Panc1 (cell line): ENCODE results near the gene FRMD4A. TPM values are rescaled to one million over a fixed set of nuclear protein-coding genes. Genes with fewer than 3 reads are reported as not detected.

ENCODE experiments used
- ATAC-seq: fragments of 200-7000 bp; cut with Tn5 transposase; 2 replicates; pipeline ENCODE4 v1.9.1; 2020; ENCODE audit warnings: mild to moderate bottlenecking, moderate library complexity
- BruUV-seq: library from RNA; stranded (reverse); fragments of 400-500 nt; replicated peaks from 2 replicates; lab custom pipeline; 2021; lab: Mats Ljungman, UMichigan
- CTCF ChIA-PET: fragments of 300-600 bp; sonication (Branson Sonifier 250); formaldehyde crosslinking; loops from one replicate; lab custom pipeline; 2022; ENCODE audit warnings: antibody characterized with exemption; lab: Charles Lee
- POLR2A ChIA-PET: fragments of 300-600 bp; sonication (Branson Sonifier 250); formaldehyde crosslinking; loops from one replicate; lab custom pipeline; 2022; ENCODE audit warnings: antibody characterized with exemption; lab: Charles Lee
- DNase-seq: peaks from one replicate; pipeline ENCODE4 v3.0.0-alpha.2; 2010; ENCODE audit warnings: low read depth, low spot score
- H3K27ac ChIP-seq: 2 replicates; pipeline ENCODE4 v1.5.1; 2011; ENCODE audit warnings: mild to moderate bottlenecking, low read length, inconsistent platforms
- H3K27me3 ChIP-seq: fragments of 200-500 bp; sonication (Bioruptor generic); 2 replicates; pipeline ENCODE4 v1.6.0; 2014; ENCODE audit warnings: low read length, inconsistent platforms; ENCODE audit not compliant: control insufficient read depth, insufficient read depth
- H3K36me3 ChIP-seq: fragments of 200-500 bp; sonication (Bioruptor generic); 2 replicates; pipeline ENCODE4 v1.5.1; 2014; ENCODE audit warnings: inconsistent platforms, mild to moderate bottlenecking, low read length, moderate library complexity; ENCODE audit not compliant: control insufficient read depth, insufficient read depth
- H3K4me1 ChIP-seq: 2 replicates; pipeline ENCODE4 v1.5.1; 2011; ENCODE audit warnings: inconsistent platforms, mild to moderate bottlenecking, low read length, moderate library complexity; ENCODE audit not compliant: control insufficient read depth, insufficient read depth
- H3K4me3 ChIP-seq, 2 experiments: 2 replicates each; pipeline ENCODE4 v1.5.1; 2011 to 2012; ENCODE audit warnings: low read depth in 2 of 2, low read length in 2 of 2, mild to moderate bottlenecking in 2 of 2, inconsistent platforms in 1 of 2, moderate library complexity in 1 of 2
- H3K9me3 ChIP-seq: fragments of 200-500 bp; sonication (Bioruptor generic); 2 replicates; pipeline ENCODE4 v1.5.1; 2014; ENCODE audit warnings: low read depth, mild to moderate bottlenecking, inconsistent platforms, low read length, moderate library complexity; ENCODE audit not compliant: control insufficient read depth, insufficient read depth
- CTCF ChIP-seq: fragments of 450-650 bp; IDR thresholded peaks from 2 replicates; pipeline ENCODE4 v1.5.1; 2017; ENCODE audit warnings: mild to moderate bottlenecking
- POLR2AphosphoS5 ChIP-seq: IDR thresholded peaks from 2 replicates; pipeline ENCODE4 v1.6.1; 2012; ENCODE audit warnings: mild to moderate bottlenecking, low read depth, low read length, moderate library complexity
- REST ChIP-seq, 2 experiments: IDR thresholded peaks; 2 replicates each; pipeline ENCODE4 v1.6.1; 2011 to 2012; ENCODE audit warnings: low read depth in 2 of 2, control low read depth in 1 of 2, low read length in 1 of 2, mild to moderate bottlenecking in 1 of 2, moderate library complexity in 1 of 2; ENCODE audit not compliant: insufficient read depth in 1 of 2
- SIN3A ChIP-seq: IDR thresholded peaks from 2 replicates; pipeline ENCODE4 v1.6.1; 2012; ENCODE audit warnings: low read depth, mild to moderate bottlenecking, low read length, moderate library complexity, borderline replicate concordance; ENCODE audit not compliant: insufficient read depth
- TCF7L2 ChIP-seq: IDR thresholded peaks from 2 replicates; pipeline ENCODE4 v1.6.1; 2011; ENCODE audit warnings: mild to moderate bottlenecking, low read depth, low read length, inconsistent platforms
- in situ Hi-C: cut with HindIII; loops from 2 replicates; pipeline ENCODE4 v1.10.0; 2016; ENCODE audit warnings: low sequenced_read_pairs, low pct_unique_long_range_greater_than_20kb
- intact Hi-C: fragments of 100-400 bp; cut with micrococcal nuclease; formaldehyde crosslinking; loops from one replicate; pipeline ENCODE4 v1.10.0; 2022; ENCODE audit not compliant: unreplicated experiment
- total RNA-seq: library from RNA; stranded (reverse); gene quantifications from one replicate; pipeline ENCODE4 v1.2.1, GENCODE V29; 2021; ENCODE audit not compliant: unreplicated experiment

Gene FRMD4A
- total RNA-seq, 1 experiment from 2014 or later, result 7.1 TPM

GRCh38 chr10:13882119-13882711 is 448.5 kb downstream of the FRMD4A start:
- no peaks in the 10 kb centered on the region for H3K4me1 ChIP-seq
- DNase-seq, result peak; percentile 57
- no peaks in the 10 kb centered on the region for H3K9me3 ChIP-seq
- peak; percentile 68 for ATAC-seq
- intact Hi-C loops (no loop called here), in situ Hi-C loops (no loop called here)
- H3K27me3 ChIP-seq, result no peaks in the 10 kb centered on the region
- peak overlapping the region in 1 of 2 experiments; percentile 14; a peak in 1 of 4 replicates for H3K4me3 ChIP-seq
- no peak overlapping the region; the same call in 1 of the 2 replicates for H3K27ac ChIP-seq
- ChIA-PET CTCF (no interaction called here), POLR2A (no interaction called here)
- no TSS peak for BruUV-seq
- H3K36me3 ChIP-seq, result no peaks in the 10 kb centered on the region
- TF ChIP-seq SIN3A (no peak), POLR2AphosphoS5 (no peak), TCF7L2 (no peak), CTCF (no peak), REST (IDR thresholded peaks at IDR 0.05; ENCODE audit: insufficient read depth in 1 of 2, low read depth in 2 of 2, low read length in 1 of 2) (no peak)

- Histone ChIP-seq H3K36me3 (no peaks in the 10 kb centered on the region), H3K4me3 (no peak overlapping the region), H3K4me1 (no peaks in the 10 kb centered on the region), H3K27ac (no peak overlapping the region), H3K9me3 (no peaks in the 10 kb centered on the region), H3K27me3 (no peaks in the 10 kb centered on the region)
- intact Hi-C loops (no loop called here), in situ Hi-C loops (no loop called here)
- TF ChIP-seq TCF7L2 (no peak), CTCF (no peak), POLR2AphosphoS5 (no peak), REST (IDR thresholded peaks at IDR 0.05; ENCODE audit: insufficient read depth in 1 of 2, low read depth in 2 of 2, low read length in 1 of 2) (no peak), SIN3A (no peak)
- BruUV-seq, result no TSS peak
- ChIA-PET POLR2A (no interaction called here), CTCF (no interaction called here)
- DNase-seq, result no peak
- ATAC-seq, result no peak
Measured at GRCh38 chr10:13880760-13881159, 450.0 kb downstream of the FRMD4A start.
